DMS53 (cell line): ENCODE data around the gene RIT2.
"Not testable (repeated sequence)": the region's sequence is repeated elsewhere in the genome, so short reads cannot be mapped to it uniquely, and the experiment has no call there.

Experiments
- DNase-seq: peaks from one replicate; lab custom pipeline; 2025; lab: John Stamatoyannopoulos, UW

RIT2 gene

GRCh38 chr18:42838546-42839145 is 276.8 kb downstream of the RIT2 start:
- no peak for DNase-seq

DNA sequence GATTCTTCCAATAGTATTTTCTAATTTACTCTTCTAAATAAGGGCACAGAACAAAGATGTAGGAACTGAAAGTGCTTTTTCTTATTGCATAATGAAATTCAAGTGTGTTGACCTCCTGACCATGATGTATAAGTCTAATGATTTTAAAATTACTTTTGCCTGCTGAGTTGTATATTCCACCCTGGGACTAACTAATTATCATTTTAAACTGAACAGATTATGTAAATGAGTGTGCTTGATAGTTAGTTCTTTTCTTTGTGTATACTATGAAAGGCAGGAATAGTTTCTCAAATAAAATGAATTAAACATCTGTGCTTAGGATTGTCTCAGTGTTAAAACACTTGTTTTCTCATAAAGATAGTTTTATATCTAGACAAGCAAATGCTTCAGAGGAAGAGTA is 284.5 kb downstream of the RIT2 start:
- DNase-seq, result no peak

- DNase-seq, result no peak
Measured at GRCh38 chr18:42828881-42829280, 286.6 kb downstream of the RIT2 start.

- DNase-seq, result no peak
Measured at GRCh38 chr18:42824178-42824577, 291.3 kb downstream of the RIT2 start.

GRCh38 chr18:42822711-42823110 is 292.8 kb downstream of the RIT2 start:
- no peak for DNase-seq

DNA sequence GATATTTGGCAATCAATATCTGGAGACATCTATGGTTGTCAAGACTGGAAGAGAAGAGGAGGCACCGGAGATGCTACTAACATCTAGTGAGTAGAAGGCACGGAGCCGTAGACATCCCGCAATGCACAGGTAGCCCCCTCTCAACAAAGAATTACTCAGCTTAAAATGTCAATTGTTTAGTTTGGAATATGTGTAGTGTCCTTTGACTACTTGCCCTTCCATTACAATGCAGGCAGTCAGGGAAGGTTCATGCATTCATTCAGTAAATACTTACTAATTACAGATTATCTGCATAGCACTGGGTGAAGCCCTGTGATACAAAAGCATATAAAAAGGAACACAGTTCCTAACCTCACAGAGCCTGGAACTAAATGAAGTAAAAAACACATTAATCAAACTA is 294.0 kb downstream of the RIT2 start:
- no peak for DNase-seq

DNA sequence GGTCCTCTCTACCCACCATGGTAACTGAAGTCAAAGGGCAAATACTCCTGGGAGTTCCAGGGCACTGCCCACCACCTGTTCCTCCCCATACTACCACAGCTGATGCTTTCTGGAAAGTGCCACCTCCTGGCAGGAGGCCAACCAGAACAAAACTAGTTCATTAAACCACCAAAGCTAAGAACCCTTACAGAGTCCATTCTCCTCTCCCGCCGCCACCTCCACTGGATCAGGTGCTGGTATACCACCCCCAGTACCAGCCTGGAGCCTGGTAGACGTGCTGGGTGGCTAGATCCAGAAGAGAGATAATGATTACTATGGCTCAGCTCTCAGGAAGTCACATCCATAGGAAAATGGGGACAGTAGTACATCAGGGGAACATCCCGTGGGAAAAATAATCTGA is 300.9 kb downstream of the RIT2 start:
- peak; percentile 17 for DNase-seq

- no peak for DNase-seq
Measured at GRCh38 chr18:42814184-42814583, 301.3 kb downstream of the RIT2 start.

DNA sequence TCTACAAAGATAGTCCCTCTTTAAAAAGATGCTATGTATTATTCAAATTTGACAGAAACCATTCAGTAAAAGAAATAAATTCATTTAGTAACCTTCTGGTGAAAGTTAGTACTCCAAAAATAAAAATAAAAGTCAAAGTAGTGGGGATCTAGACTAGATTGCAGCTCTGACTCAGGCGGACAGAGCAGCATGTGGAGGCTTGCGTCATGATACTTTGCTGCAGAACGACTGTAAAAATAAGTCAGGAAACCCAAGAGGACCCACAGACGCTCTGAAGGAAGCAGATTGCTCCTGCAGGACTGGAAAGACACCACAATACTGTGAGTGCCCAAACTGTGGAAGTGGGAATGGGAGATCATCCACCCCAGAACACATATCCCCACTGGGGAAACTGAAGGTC is 301.9 kb downstream of the RIT2 start:
- DNase-seq, result no peak

- no peak for DNase-seq
Measured at GRCh38 chr18:42807887-42808286, 307.6 kb downstream of the RIT2 start.

DNA sequence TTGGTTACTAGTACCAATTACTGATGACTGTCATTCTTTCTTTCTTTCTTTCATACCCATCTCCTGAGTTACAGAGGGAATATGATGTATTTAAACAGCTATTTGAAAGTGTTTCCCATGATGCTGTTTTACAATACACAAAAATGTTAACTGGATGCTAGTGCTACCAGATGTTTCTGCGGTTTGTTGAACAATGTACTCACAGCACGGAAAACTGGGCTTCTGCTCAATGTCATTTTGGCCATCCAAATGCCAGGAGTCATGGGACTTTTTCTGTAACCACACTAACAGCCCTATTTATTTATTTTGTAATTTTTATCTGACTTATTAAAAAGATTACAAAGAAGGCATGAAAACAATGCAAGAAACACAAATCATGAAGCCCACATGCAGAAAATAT is 313.8 kb downstream of the RIT2 start:
- no peak for DNase-seq

GRCh38 chr18:42798606-42799170 is 316.8 kb downstream of the RIT2 start:
- peak; percentile 9 for DNase-seq

GRCh38 chr18:42795213-42795789 is 320.2 kb downstream of the RIT2 start:
- not testable (repeated sequence) for DNase-seq

DNA sequence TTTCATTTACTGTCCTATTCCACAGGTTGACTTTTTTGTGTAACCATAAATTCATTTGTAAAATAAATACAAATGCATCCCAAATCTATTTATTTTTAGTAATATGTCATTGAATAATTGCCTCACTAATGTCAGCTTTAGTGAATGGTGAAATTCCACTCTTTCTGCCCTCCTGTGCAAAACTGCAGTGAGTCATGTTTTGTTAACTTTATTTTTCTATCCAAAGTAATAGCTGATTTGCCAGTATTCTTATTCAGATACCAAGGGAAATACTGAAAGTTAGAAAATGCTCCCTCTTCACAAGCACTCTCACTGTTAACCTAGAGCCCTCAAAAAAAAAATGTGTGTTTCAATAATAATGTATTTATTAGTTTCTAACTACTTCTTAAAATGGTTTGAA is 322.8 kb downstream of the RIT2 start:
- no peak for DNase-seq

DNA sequence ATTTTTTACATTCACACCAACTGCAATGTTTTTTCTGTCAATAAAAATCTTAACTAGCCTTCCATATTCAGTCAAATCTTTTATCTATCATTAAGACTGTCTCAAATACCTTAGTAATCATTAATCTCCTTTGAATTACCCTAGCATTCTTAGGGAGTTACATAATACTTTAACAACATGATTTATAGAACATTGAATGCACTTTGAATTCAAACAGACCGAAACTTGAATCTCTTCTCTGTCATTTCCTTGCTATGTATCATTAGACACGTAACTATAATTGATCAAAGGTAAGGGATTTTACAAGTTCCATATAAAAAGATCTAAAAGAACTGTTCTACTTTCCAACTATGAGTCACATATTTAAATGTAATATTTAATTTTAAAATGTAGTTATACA is 330.9 kb downstream of the RIT2 start:
- no peak for DNase-seq

GRCh38 chr18:42782929-42783328 is 332.6 kb downstream of the RIT2 start:
- DNase-seq, result no peak

GRCh38 chr18:42781298-42781815 is 334.1 kb downstream of the RIT2 start:
- no peak for DNase-seq

- no peak for DNase-seq
Measured at GRCh38 chr18:42780171-42780570, 335.3 kb downstream of the RIT2 start.

- DNase-seq, result no peak
Measured at GRCh38 chr18:42778445-42779042, 336.9 kb downstream of the RIT2 start.

GRCh38 chr18:42778024-42778423 is 337.5 kb downstream of the RIT2 start:
- DNase-seq, result no peak

- DNase-seq, result no peak
Measured at GRCh38 chr18:42773870-42774269, 341.6 kb downstream of the RIT2 start.

- DNase-seq, result no peak
Measured at GRCh38 chr18:42771936-42772335, 343.5 kb downstream of the RIT2 start.

DNA sequence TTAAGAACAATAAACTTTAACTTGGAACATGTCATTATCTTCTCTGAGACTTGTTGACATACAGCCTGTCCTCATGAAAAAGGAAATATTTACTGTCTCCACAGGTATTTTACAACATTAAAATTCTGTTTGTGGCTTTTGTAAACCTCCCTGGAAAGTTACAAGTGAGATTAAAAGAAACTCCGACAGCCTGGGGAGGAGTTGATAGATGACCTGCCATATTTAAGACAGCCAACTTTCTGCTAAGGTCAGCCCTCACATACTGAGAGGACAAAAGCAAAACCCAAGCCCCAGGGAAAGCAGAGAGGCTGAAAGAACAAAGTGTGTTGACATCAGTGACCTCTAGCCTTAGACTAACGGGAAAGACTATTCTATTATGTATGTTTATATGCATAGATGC is 350.2 kb downstream of the RIT2 start:
- no peak for DNase-seq
